Vagina (tissue), 2 donors: Measurements from ENCODE around the gene F2RL2. TPM values are rescaled to one million over a fixed set of nuclear protein-coding genes. Genes with fewer than 3 reads are reported as not detected.

ENCODE experiments used
- DNase-seq, 2 donors: peaks; one replicate each; pipeline ENCODE4 v3.0.0-alpha.2; 2017; ENCODE audit errors: extremely low spot score in 2 of 2
- H3K27ac ChIP-seq: fragments of 200-600 bp; sonication (generic); one replicate; pipeline ENCODE4 v1.5.1; 2019
- H3K27me3 ChIP-seq: fragments of 200-600 bp; sonication (generic); one replicate; pipeline ENCODE4 v1.5.1; 2019
- H3K36me3 ChIP-seq, 2 donors: fragments of 200-600 bp; sonication (generic); one replicate each; pipeline ENCODE4 v1.5.1; 2017 to 2019
- H3K4me1 ChIP-seq: fragments of 200-600 bp; sonication (generic); one replicate; pipeline ENCODE4 v1.5.1; 2019
- H3K4me3 ChIP-seq, 2 donors: fragments of 200-600 bp; sonication (generic); 1 replicate in 1 of 2; 2 replicates in 1 of 2; pipeline ENCODE4 v1.5.1; 2016 to 2019
- H3K9me3 ChIP-seq: fragments of 200-600 bp; sonication (generic); one replicate; pipeline ENCODE4 v1.5.1; 2019
- POLR2A ChIP-seq, 2 donors: fragments of 450-650 bp; IDR thresholded peaks; one replicate each; pipeline ENCODE4 v1.6.1; 2017; ENCODE audit warnings: antibody characterized with exemption in 2 of 2, mild to moderate bottlenecking in 2 of 2, moderate library complexity in 2 of 2
- POLR2AphosphoS5 ChIP-seq, 2 donors: sonication (generic); formaldehyde crosslinking; IDR thresholded peaks; one replicate each; pipeline ENCODE4 v1.9.0; 2017; ENCODE audit warnings: antibody characterized with exemption in 2 of 2, mild to moderate bottlenecking in 2 of 2, low read depth in 1 of 2; ENCODE audit not compliant: insufficient read depth in 1 of 2
- intact Hi-C: fragments of 100-400 bp; cut with DNase I; formaldehyde crosslinking; loops from one replicate; pipeline ENCODE4 v1.15.1; 2023
- total RNA-seq: library from RNA; depleted of rRNA; stranded (reverse); fragments of >200 nt; gene quantifications from one replicate; pipeline ENCODE4 v1.2.3, GENCODE V29; 2016
- TF ChIP-seq, protein P1 (sequence below), 3 experiments: fragments of 450-650 bp in 2 of 3; fragments of 200-600 bp in 1 of 3; sonication (generic) in 1 of 3; IDR thresholded peaks; one replicate each; pipeline ENCODE4 v1.5.1; 2017 to 2019; ENCODE audit warnings: antibody characterized with exemption in 3 of 3, mild to moderate bottlenecking in 2 of 3, moderate library complexity in 2 of 3

The F2RL2 gene
- total RNA-seq, 1 donor from 2014 or later = not detected

DNA sequence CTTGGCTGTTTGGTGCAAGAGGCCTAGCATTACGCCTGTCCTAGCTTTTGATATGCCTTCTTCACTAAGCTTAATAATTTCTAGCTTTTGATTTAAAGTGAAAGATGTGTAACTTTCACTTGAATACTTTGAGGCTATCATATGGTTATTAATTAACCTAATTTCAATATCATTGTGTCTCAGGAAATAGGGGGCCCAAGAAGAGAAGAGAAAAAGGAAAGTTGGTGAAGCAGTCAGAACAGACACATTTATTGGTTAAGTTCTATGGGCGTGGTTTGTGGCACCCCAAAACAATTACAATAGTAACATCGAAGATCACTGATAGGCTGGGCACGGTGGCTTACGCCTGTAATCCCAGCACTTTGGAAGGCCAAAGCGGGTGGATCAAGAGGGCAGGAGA lies 40.9 kb upstream of the F2RL2 start:
- intact Hi-C loops = no loop called here
- H3K4me1 ChIP-seq = no peaks in the 10 kb centered on the region
- H3K4me3 ChIP-seq = no peak overlapping the region
- no peaks in the 10 kb centered on the region for H3K36me3 ChIP-seq
- H3K9me3 ChIP-seq = no peaks in the 10 kb centered on the region
- no peak overlapping the region for H3K27ac ChIP-seq
- no peak for DNase-seq
- H3K27me3 ChIP-seq = no peaks in the 10 kb centered on the region
- TF ChIP-seq POLR2AphosphoS5 (IDR thresholded peaks at IDR 0.05; ENCODE audit: insufficient read depth in 1 of 2, low read depth in 1 of 2) (no peak), POLR2A (IDR thresholded peaks at IDR 0.05) (no peak)
- TF ChIP-seq, protein P1, sequence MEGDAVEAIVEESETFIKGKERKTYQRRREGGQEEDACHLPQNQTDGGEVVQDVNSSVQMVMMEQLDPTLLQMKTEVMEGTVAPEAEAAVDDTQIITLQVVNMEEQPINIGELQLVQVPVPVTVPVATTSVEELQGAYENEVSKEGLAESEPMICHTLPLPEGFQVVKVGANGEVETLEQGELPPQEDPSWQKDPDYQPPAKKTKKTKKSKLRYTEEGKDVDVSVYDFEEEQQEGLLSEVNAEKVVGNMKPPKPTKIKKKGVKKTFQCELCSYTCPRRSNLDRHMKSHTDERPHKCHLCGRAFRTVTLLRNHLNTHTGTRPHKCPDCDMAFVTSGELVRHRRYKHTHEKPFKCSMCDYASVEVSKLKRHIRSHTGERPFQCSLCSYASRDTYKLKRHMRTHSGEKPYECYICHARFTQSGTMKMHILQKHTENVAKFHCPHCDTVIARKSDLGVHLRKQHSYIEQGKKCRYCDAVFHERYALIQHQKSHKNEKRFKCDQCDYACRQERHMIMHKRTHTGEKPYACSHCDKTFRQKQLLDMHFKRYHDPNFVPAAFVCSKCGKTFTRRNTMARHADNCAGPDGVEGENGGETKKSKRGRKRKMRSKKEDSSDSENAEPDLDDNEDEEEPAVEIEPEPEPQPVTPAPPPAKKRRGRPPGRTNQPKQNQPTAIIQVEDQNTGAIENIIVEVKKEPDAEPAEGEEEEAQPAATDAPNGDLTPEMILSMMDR (IDR thresholded peaks at IDR 0.05) = no peak

DNA sequence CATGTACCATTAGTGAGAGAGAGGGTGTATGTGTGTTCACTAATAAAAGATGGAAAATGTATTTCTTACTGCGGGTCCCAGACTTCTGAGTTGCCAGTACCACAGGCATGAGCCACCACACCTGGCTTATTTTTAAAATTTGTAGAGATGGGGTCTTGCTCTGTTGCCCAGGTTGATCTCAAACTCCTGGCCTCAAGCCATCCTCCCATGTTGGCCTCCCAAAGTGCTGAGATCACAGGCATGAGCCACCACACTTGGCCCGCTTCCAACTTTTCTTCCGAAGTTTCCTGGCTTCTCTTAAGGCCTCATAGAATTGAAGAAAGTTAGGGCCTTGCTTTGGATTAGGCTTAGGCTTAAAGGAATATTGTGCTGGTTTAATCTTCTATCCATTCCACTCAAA lies 40.4 kb upstream of the F2RL2 start:
- TF ChIP-seq POLR2A (IDR thresholded peaks at IDR 0.05) (no peak), POLR2AphosphoS5 (IDR thresholded peaks at IDR 0.05; ENCODE audit: insufficient read depth in 1 of 2, low read depth in 1 of 2) (no peak)
- TF ChIP-seq, protein P1 (IDR thresholded peaks at IDR 0.05) = no peak
- no peaks in the 10 kb centered on the region for H3K9me3 ChIP-seq

DNA sequence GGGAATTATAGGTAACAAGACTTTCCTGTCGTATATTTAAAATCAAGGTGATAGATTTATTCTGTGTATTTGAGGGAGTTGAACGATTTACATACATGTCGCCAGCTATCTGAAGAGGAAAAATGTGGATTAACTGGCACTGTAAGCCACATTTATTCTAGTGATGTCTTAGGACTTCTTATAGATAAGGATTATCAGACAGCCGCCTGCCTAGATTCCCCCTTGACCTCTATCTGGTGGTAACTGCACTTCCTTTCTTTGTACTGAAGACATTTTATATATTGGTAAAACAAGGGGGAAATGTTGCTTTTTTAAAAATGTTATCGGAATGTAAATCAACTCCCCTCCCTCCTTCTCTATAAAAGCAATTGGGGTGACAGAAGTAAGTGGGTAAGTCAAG lies 39.3 kb upstream of the F2RL2 start:
- Histone ChIP-seq H3K27ac (no peak overlapping the region), H3K27me3 (no peaks in the 10 kb centered on the region), H3K4me3 (no peak overlapping the region), H3K9me3 (no peaks in the 10 kb centered on the region), H3K4me1 (no peaks in the 10 kb centered on the region), H3K36me3 (no peaks in the 10 kb centered on the region)
- intact Hi-C loops = no loop called here
- TF ChIP-seq POLR2A (IDR thresholded peaks at IDR 0.05) = no peak
- TF ChIP-seq POLR2AphosphoS5 (IDR thresholded peaks at IDR 0.05; ENCODE audit: insufficient read depth in 1 of 2, low read depth in 1 of 2) = no peak
- TF ChIP-seq, protein P1 (IDR thresholded peaks at IDR 0.05) = no peak
- no peak for DNase-seq

More for the DNA sequence above, 40.4 kb upstream of the F2RL2 start:
- Histone ChIP-seq H3K36me3 (no peaks in the 10 kb centered on the region), H3K27ac (no peak overlapping the region), H3K4me3 (no peak overlapping the region), H3K4me1 (no peaks in the 10 kb centered on the region), H3K27me3 (no peaks in the 10 kb centered on the region)
- DNase-seq = no peak
- intact Hi-C loops = no loop called here

DNA sequence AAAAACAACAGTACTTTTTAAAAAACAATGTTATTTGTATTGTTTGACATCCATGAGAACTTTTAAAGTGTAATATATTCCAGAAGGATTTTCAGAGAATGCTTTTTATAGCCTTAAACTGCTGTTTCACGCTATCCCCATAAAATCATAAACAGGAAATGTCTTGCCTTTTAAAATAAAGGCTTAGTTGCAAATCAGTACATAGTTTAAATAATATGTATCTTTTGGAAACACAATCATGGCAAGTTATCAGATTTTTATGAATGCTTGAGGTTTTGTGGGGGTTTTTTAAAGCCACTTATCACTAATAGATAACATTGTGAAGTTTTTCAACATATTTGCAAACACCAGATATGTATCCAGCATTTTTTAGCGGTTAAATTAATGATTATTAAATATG lies 37.2 kb upstream of the F2RL2 start:
- Histone ChIP-seq H3K36me3 (no peaks in the 10 kb centered on the region), H3K27ac (no peak overlapping the region), H3K27me3 (no peaks in the 10 kb centered on the region), H3K9me3 (no peaks in the 10 kb centered on the region), H3K4me1 (no peaks in the 10 kb centered on the region), H3K4me3 (no peak overlapping the region)
- TF ChIP-seq, protein P1 (IDR thresholded peaks at IDR 0.05) = no peak
- TF ChIP-seq POLR2AphosphoS5 (IDR thresholded peaks at IDR 0.05; ENCODE audit: insufficient read depth in 1 of 2, low read depth in 1 of 2) (no peak), POLR2A (IDR thresholded peaks at IDR 0.05) (no peak)
- intact Hi-C loops = no loop called here
- DNase-seq = no peak

DNA sequence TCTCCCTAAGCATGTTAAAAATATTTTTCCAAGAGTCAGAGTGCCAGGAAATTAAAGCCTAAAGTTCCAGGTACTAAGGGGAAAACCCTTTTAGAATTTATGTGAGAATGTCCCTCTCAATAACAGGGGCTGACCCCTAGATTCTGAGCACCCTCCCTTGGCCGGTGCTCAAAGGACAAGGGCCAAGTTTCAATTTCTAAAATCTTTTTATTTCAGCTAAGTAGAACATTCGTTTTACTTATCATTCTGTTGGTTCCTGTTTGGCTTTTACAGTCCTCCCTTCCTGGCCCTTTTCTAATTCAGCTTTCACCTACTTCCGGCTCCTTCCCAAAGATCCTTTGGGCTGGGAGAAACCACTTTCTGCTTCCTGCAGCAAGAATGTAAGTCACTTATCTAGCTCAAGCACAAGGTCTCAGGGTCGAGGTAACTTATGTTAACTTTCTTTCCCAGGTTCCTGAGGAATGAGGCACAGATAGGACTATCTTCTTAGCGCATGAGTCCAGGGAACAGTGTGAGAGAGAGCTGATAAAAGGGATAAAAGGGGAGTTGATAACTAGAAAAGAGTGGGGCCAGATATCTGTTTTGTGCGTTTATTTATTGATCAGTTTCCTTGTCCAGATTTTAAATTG lies 34.6 kb upstream of the F2RL2 start:
- Histone ChIP-seq H3K9me3 (no peaks in the 10 kb centered on the region), H3K36me3 (no peaks in the 10 kb centered on the region), H3K4me3 (no peak overlapping the region), H3K27ac (no peak overlapping the region), H3K27me3 (no peaks in the 10 kb centered on the region), H3K4me1 (no peaks in the 10 kb centered on the region)
- DNase-seq = no peak
- intact Hi-C loops = no loop called here
- TF ChIP-seq POLR2A (IDR thresholded peaks at IDR 0.05) (no peak), POLR2AphosphoS5 (IDR thresholded peaks at IDR 0.05; ENCODE audit: insufficient read depth in 1 of 2, low read depth in 1 of 2) (no peak)
- TF ChIP-seq, protein P1 (IDR thresholded peaks at IDR 0.05) = no peak
